ENCODE data around the gene ELAVL1. TPM values are rescaled to one million over a fixed set of nuclear protein-coding genes. Genes with fewer than 3 reads are reported as not detected.

Gene ELAVL1
- total and polyA plus RNA-seq, 2 of the 13 experiments (the other 11 are each of a cell fraction or from before 2014, with no cell fraction given): 27.9 to 38.4 TPM

- TF ChIP-seq TCF12 (IDR thresholded peaks at IDR 0.05) (no peak), TCF12 (CRISPR knock-in tag; IDR thresholded peaks at IDR 0.05) (no peak), ZNF362 (CRISPR knock-in tag; IDR thresholded peaks at IDR 0.05; ENCODE audit: borderline replicate concordance) (no peak), SMAD3 (CRISPR knock-in tag; IDR thresholded peaks at IDR 0.05) (peak; percentile 78; the same call in 1 of the 2 replicates), ZNF746 (CRISPR knock-in tag; IDR thresholded peaks at IDR 0.05) (peak; percentile 39; the same call in 1 of the 2 replicates), SOX5 (CRISPR knock-in tag; IDR thresholded peaks at IDR 0.05; ENCODE audit: borderline replicate concordance) (0 out of 2 replicates have a peak, but pooled peaks have one; percentile 17), MED8 (CRISPR knock-in tag; IDR thresholded peaks at IDR 0.05; ENCODE audit: insufficient replicate concordance) (no peak), ZNF580 (CRISPR knock-in tag; IDR thresholded peaks at IDR 0.05; ENCODE audit: borderline replicate concordance, low read depth) (peak; percentile 75; the same call in 1 of the 2 replicates), AGO2 (optimal IDR thresholded peaks at IDR 0.05; ENCODE audit: low read depth, low read length) (peak; percentile 71), SP5 (CRISPR knock-in tag; IDR thresholded peaks at IDR 0.05; ENCODE audit: borderline replicate concordance, low read depth) (peak; percentile 89), ZNF740 (CRISPR knock-in tag; IDR thresholded peaks at IDR 0.05) (no peak), ZNF589 (CRISPR knock-in tag; conservative IDR thresholded peaks at IDR 0.05) (0 out of 2 replicates have a peak, but pooled peaks have one; percentile 16), PRMT3 (CRISPR knock-in tag; IDR thresholded peaks at IDR 0.05; ENCODE audit: borderline replicate concordance, low read depth) (no peak; the same call in 1 of the 2 replicates), TGIF2 (CRISPR knock-in tag; IDR thresholded peaks at IDR 0.05) (0 out of 2 replicates have a peak, but pooled peaks have one; percentile 31), TARDBP (CRISPR knock-in tag; IDR thresholded peaks at IDR 0.05) (no peak), ZNF597 (CRISPR knock-in tag; IDR thresholded peaks at IDR 0.05) (no peak), MIER3 (CRISPR knock-in tag; IDR thresholded peaks at IDR 0.05; ENCODE audit: borderline replicate concordance) (peak; percentile 65), FOSL2 (CRISPR knock-in tag; IDR thresholded peaks at IDR 0.05) (peak; percentile 11; the same call in 1 of the 2 replicates), ZSCAN9 (CRISPR knock-in tag; IDR thresholded peaks at IDR 0.05; ENCODE audit: borderline replicate concordance) (no peak)
- TF ChIP-seq, protein P1, sequence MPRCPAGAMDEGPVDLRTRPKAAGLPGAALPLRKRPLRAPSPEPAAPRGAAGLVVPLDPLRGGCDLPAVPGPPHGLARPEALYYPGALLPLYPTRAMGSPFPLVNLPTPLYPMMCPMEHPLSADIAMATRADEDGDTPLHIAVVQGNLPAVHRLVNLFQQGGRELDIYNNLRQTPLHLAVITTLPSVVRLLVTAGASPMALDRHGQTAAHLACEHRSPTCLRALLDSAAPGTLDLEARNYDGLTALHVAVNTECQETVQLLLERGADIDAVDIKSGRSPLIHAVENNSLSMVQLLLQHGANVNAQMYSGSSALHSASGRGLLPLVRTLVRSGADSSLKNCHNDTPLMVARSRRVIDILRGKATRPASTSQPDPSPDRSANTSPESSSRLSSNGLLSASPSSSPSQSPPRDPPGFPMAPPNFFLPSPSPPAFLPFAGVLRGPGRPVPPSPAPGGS (CRISPR knock-in tag; IDR thresholded peaks at IDR 0.05): peak; percentile 58; the same call in 1 of the 2 replicates
- TF ChIP-seq, protein P2, sequence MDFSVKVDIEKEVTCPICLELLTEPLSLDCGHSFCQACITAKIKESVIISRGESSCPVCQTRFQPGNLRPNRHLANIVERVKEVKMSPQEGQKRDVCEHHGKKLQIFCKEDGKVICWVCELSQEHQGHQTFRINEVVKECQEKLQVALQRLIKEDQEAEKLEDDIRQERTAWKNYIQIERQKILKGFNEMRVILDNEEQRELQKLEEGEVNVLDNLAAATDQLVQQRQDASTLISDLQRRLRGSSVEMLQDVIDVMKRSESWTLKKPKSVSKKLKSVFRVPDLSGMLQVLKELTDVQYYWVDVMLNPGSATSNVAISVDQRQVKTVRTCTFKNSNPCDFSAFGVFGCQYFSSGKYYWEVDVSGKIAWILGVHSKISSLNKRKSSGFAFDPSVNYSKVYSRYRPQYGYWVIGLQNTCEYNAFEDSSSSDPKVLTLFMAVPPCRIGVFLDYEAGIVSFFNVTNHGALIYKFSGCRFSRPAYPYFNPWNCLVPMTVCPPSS (IDR thresholded peaks at IDR 0.05): no peak
Measured at GRCh38 chr19:7919610-7920518, 85.6 kb downstream of the ELAVL1 start, which contains the start of gene SNAPC2 (continued).
